ENCODE data around the gene KRT82.
"Not testable (repeated sequence)": the region's sequence is repeated elsewhere in the genome, so short reads cannot be mapped to it uniquely, and the experiment has no call there.

KRT82 gene

GRCh38 chr12:52347551-52348510 is 58.3 kb downstream of the KRT82 start:
- no peak overlapping the region for H3K9ac ChIP-seq (ENCODE audit: low read depth, low read length)
- H3K4me3 ChIP-seq (ENCODE audit: low read depth, low read length), result no peak overlapping the region
- no peaks in the 10 kb centered on the region for H3K27me3 ChIP-seq (ENCODE audit: control insufficient read depth, insufficient read depth, low read length)
- no peaks in the 10 kb centered on the region for H3K4me1 ChIP-seq (ENCODE audit: control insufficient read depth, insufficient read depth, low read length)
- H3K36me3 ChIP-seq (ENCODE audit: control insufficient read depth, insufficient read depth, low read length), result no peaks in the 10 kb centered on the region
- H3K9me3 ChIP-seq (ENCODE audit: control insufficient read depth, insufficient read depth, low read length), result no peaks in the 10 kb centered on the region
- H3K27ac ChIP-seq (ENCODE audit: low read depth, low read length), result no peak overlapping the region

DNA sequence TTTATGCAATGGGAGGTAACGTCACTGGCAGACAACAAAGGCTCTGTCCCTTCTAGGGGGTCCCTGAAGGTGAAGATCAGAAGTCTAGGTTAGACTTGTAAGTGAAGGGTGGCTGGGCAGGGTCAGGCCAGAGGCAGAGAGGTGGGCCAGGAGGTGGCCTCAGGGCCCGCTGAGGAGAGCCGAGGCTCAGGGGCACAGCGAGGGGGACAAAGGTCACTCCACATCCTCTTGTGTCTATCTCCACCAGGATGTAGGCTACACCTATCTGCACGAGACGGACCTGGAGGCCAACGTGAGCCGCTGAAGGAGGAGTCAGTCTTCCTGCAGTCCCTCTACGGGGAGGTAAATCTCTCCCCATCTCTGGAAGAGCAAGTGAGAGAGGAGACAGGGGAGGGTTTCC is 59.1 kb downstream of the KRT82 start:
- H3K36me3 ChIP-seq (ENCODE audit: control insufficient read depth, insufficient read depth, low read length), result no peaks in the 10 kb centered on the region
- H3K9ac ChIP-seq (ENCODE audit: low read depth, low read length), result no peak overlapping the region
- H3K27ac ChIP-seq (ENCODE audit: low read depth, low read length), result no peak overlapping the region
- no peaks in the 10 kb centered on the region for H3K9me3 ChIP-seq (ENCODE audit: control insufficient read depth, insufficient read depth, low read length)
- no peak overlapping the region for H3K4me3 ChIP-seq (ENCODE audit: low read depth, low read length)
- H3K27me3 ChIP-seq (ENCODE audit: control insufficient read depth, insufficient read depth, low read length), result no peaks in the 10 kb centered on the region
- no peaks in the 10 kb centered on the region for H3K4me1 ChIP-seq (ENCODE audit: control insufficient read depth, insufficient read depth, low read length)

GRCh38 chr12:52346593-52346992 is 59.5 kb downstream of the KRT82 start:
- H3K9me3 ChIP-seq (ENCODE audit: control insufficient read depth, insufficient read depth, low read length), result no peaks in the 10 kb centered on the region
- H3K36me3 ChIP-seq (ENCODE audit: control insufficient read depth, insufficient read depth, low read length), result no peaks in the 10 kb centered on the region
- H3K4me3 ChIP-seq (ENCODE audit: low read depth, low read length), result no peak overlapping the region
- no peaks in the 10 kb centered on the region for H3K27me3 ChIP-seq (ENCODE audit: control insufficient read depth, insufficient read depth, low read length)
- no peak overlapping the region for H3K27ac ChIP-seq (ENCODE audit: low read depth, low read length)
- no peaks in the 10 kb centered on the region for H3K4me1 ChIP-seq (ENCODE audit: control insufficient read depth, insufficient read depth, low read length)
- H3K9ac ChIP-seq (ENCODE audit: low read depth, low read length), result no peak overlapping the region

- H3K27me3 ChIP-seq (ENCODE audit: control insufficient read depth, insufficient read depth, low read length); H3K27ac ChIP-seq (ENCODE audit: low read depth, low read length); H3K36me3 ChIP-seq (ENCODE audit: control insufficient read depth, insufficient read depth, low read length); H3K4me3 ChIP-seq (ENCODE audit: low read depth, low read length); H3K9me3 ChIP-seq (ENCODE audit: control insufficient read depth, insufficient read depth, low read length); H3K9ac ChIP-seq (ENCODE audit: low read depth, low read length); H3K4me1 ChIP-seq (ENCODE audit: control insufficient read depth, insufficient read depth, low read length): not testable (repeated sequence)
Measured at GRCh38 chr12:52345041-52345440, 61.1 kb downstream of the KRT82 start.

GRCh38 chr12:52344111-52344510 is 62.0 kb downstream of the KRT82 start:
- Histone ChIP-seq H3K36me3 (ENCODE audit: control insufficient read depth, insufficient read depth, low read length) (no peaks in the 10 kb centered on the region), H3K27ac (ENCODE audit: low read depth, low read length) (no peak overlapping the region), H3K27me3 (ENCODE audit: control insufficient read depth, insufficient read depth, low read length) (no peaks in the 10 kb centered on the region), H3K9me3 (ENCODE audit: control insufficient read depth, insufficient read depth, low read length) (no peaks in the 10 kb centered on the region), H3K9ac (ENCODE audit: low read depth, low read length) (no peak overlapping the region), H3K4me1 (ENCODE audit: control insufficient read depth, insufficient read depth, low read length) (no peaks in the 10 kb centered on the region), H3K4me3 (ENCODE audit: low read depth, low read length) (no peak overlapping the region)
